ENCODE data around the gene GNA15. TPM values are rescaled to one million over a fixed set of nuclear protein-coding genes. Genes with fewer than 3 reads are reported as not detected.
A peak's percentile ranks its signal among the peaks of the same experiment; 100 is the strongest.

Gene GNA15
- total RNA-seq, 3 donors from 2014 or later (not counting 1 experiment from before 2014, with no cell fraction given) = 3.9 to 10.4 (median 8.4) TPM

GRCh38 chr19:3124630-3125029, 11.2 kb upstream of the GNA15 start:
- Histone ChIP-seq H3K27ac (ENCODE audit: low read length) (no peak overlapping the region), H3K27me3 (ENCODE audit: control insufficient read depth, insufficient read depth, low read length) (no peaks in the 10 kb centered on the region), H3K36me3 (ENCODE audit: control insufficient read depth, insufficient read depth, low read length) (no peaks in the 10 kb centered on the region), H3K4me3 (ENCODE audit: low read length) (no peak overlapping the region), H3K9me3 (ENCODE audit: control insufficient read depth, insufficient read depth, low read length) (no peaks in the 10 kb centered on the region), H3K4me1 (ENCODE audit: control insufficient read depth, insufficient read depth, low read length) (no peaks in the 10 kb centered on the region)
- WGBS (ENCODE audit: insufficient coverage) = 64% methylated on average over 16 of the region's 16 CpGs
- intact Hi-C loops (cut with micrococcal nuclease) = no loop called here
- Mint-ChIP-seq H3K9me3 (no peaks in the 10 kb centered on the region), H3K36me3 (no peaks in the 10 kb centered on the region), H3K4me3 (no peak overlapping the region), H3K4me1 (peaks cover 0 to 4% of the 10 kb centered on the region in 2 donors), H3K27me3 (ENCODE audit: low read depth in 2 of 2) (peaks cover 0 to 11% of the 10 kb centered on the region in 2 donors), H3K27ac (no peak overlapping the region)
- no peak for ATAC-seq
- TF ChIP-seq CTCF (IDR thresholded peaks at IDR 0.05) = no peak
- no peak for DNase-seq

GRCh38 chr19:3125900-3126524, 9.8 kb upstream of the GNA15 start:
- ATAC-seq = peak; percentile 86 to 98 (median 90)
- H3K4me3 ChIP-seq (ENCODE audit: low read length) = no peak overlapping the region
- no peaks in the 10 kb centered on the region for H3K9me3 Mint-ChIP-seq

GRCh38 chr19:3129112-3129511, 6.7 kb upstream of the GNA15 start:
- Histone ChIP-seq H3K4me1 (ENCODE audit: control insufficient read depth, insufficient read depth, low read length) (peaks cover 16% of the 10 kb centered on the region), H3K27me3 (ENCODE audit: control insufficient read depth, insufficient read depth, low read length) (no peaks in the 10 kb centered on the region), H3K36me3 (ENCODE audit: control insufficient read depth, insufficient read depth, low read length) (no peaks in the 10 kb centered on the region), H3K9me3 (ENCODE audit: control insufficient read depth, insufficient read depth, low read length) (no peaks in the 10 kb centered on the region), H3K4me3 (ENCODE audit: low read length) (no peak overlapping the region), H3K27ac (ENCODE audit: low read length) (no peak overlapping the region)
- DNase-seq (peak in 1 of 2 donors; percentile 68), ATAC-seq (no peak)
- peaks cover 0 to 11% of the 10 kb centered on the region in 2 donors for H3K27me3 Mint-ChIP-seq (ENCODE audit: low read depth in 2 of 2)
- no peak for TF ChIP-seq CTCF (IDR thresholded peaks at IDR 0.05)
- intact Hi-C loops (cut with micrococcal nuclease) = loop anchor here (1.0 kb wide), 1 partner anchor 34 kb away; no protein-coding TSS in a partner anchor
- no peaks in the 10 kb centered on the region for H3K36me3 Mint-ChIP-seq
- no peak overlapping the region for H3K4me3 Mint-ChIP-seq
- no peak overlapping the region for H3K27ac Mint-ChIP-seq
- no CpG with 5 or more reads among the region's 1 CpG for WGBS (ENCODE audit: insufficient coverage)
- H3K4me1 Mint-ChIP-seq = peaks cover 12 to 19% of the 10 kb centered on the region in 2 donors
- no peaks in the 10 kb centered on the region for H3K9me3 Mint-ChIP-seq

More at GRCh38 chr19:3125900-3126524, 9.8 kb upstream of the GNA15 start:
- Histone ChIP-seq H3K4me1 (ENCODE audit: control insufficient read depth, insufficient read depth, low read length) (no peaks in the 10 kb centered on the region), H3K9me3 (ENCODE audit: control insufficient read depth, insufficient read depth, low read length) (no peaks in the 10 kb centered on the region), H3K27me3 (ENCODE audit: control insufficient read depth, insufficient read depth, low read length) (no peaks in the 10 kb centered on the region), H3K27ac (ENCODE audit: low read length) (no peak overlapping the region), H3K36me3 (ENCODE audit: control insufficient read depth, insufficient read depth, low read length) (no peaks in the 10 kb centered on the region)
- WGBS (ENCODE audit: insufficient coverage) = 58% methylated on average over 14 of the region's 14 CpGs
- intact Hi-C loops (cut with micrococcal nuclease) = no loop called here
- peak; percentile 62 to 78 for DNase-seq
- H3K4me1 Mint-ChIP-seq = peaks cover 0 to 4% of the 10 kb centered on the region in 2 donors
- H3K36me3 Mint-ChIP-seq = no peaks in the 10 kb centered on the region
- TF ChIP-seq CTCF (IDR thresholded peaks at IDR 0.05) = peak; percentile 68
- peaks cover 0 to 11% of the 10 kb centered on the region in 2 donors for H3K27me3 Mint-ChIP-seq (ENCODE audit: low read depth in 2 of 2)
- peak overlapping the region in 1 of 2 donors; percentile 28 for H3K27ac Mint-ChIP-seq
- H3K4me3 Mint-ChIP-seq = no peak overlapping the region

Measured in natural killer cell (primary cell).